ENCODE results near the gene LYSMD1.

Gene LYSMD1

DNA sequence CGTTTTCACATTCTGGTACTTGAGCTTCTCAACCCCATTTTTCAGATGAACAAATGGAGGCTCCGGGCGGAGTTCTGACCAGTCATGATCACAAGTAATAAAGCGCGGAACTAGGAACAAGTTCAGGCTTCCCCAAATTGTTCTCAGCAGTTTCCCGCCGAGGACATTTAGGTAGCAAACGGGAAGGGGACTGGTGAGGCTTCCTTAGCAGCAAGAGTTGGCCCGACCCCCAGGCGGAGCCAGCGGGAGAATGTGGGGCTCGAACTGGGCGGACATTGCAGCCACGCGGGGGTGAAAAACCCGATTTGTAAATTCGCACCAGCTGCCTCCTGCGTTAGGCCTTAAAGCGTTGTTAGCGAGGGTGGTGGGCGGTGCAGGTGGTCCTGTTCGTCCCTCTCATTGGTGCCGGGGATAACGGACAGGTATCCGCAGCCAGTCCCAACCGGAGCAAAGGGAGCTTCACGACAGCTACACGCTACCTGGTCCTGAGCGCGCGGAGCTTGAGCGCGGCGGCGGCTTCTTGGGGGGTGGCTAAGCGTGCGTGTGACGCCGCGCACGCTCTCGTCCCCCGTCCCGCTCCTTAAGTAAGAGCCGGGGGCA is 34.6 kb downstream of the LYSMD1 start:
- H2AFZ ChIP-seq (ENCODE audit: low read length) = no peak overlapping the region
- H3K9ac ChIP-seq (ENCODE audit: low read depth, low read length, poor library complexity, severe bottlenecking) = no peak overlapping the region
- H3K9me3 ChIP-seq (ENCODE audit: insufficient read depth, low read depth, low read length) = no peaks in the 10 kb centered on the region
- H3K4me3 ChIP-seq (ENCODE audit: low read length, poor library complexity, severe bottlenecking) = no peak overlapping the region
- no peaks in the 10 kb centered on the region for H3K79me2 ChIP-seq (ENCODE audit: insufficient read depth, low read length)
- H3K4me2 ChIP-seq (ENCODE audit: low read depth, low read length, poor library complexity, severe bottlenecking) = no peak overlapping the region
- no peaks in the 10 kb centered on the region for H3F3A ChIP-seq (ENCODE audit: low read depth)
- H3K9me2 ChIP-seq (replicated peaks; ENCODE audit: low read depth, low read length) = no peaks in the 10 kb centered on the region
- no peaks in the 10 kb centered on the region for H3K4me1 ChIP-seq (ENCODE audit: insufficient read depth, low read length, poor library complexity, severe bottlenecking)
- TF ChIP-seq CTCF (conservative IDR thresholded peaks at IDR 0.05; ENCODE audit: low read length) (no peak), EZH2phosphoT487 (IDR thresholded peaks at IDR 0.05; ENCODE audit: borderline replicate concordance) (no peak)
- H4K20me1 ChIP-seq (ENCODE audit: insufficient read depth, low read length, poor library complexity, severe bottlenecking) = no peaks in the 10 kb centered on the region
- no peaks in the 10 kb centered on the region for H3K36me3 ChIP-seq (ENCODE audit: insufficient read depth, low read length)
- no peaks in the 10 kb centered on the region for H3K27me3 ChIP-seq (ENCODE audit: insufficient read depth, low read length, poor library complexity, severe bottlenecking)

- H3K4me2 ChIP-seq (ENCODE audit: low read depth, low read length, poor library complexity, severe bottlenecking) = no peak overlapping the region
- H2AFZ ChIP-seq (ENCODE audit: low read length) = no peak overlapping the region
- no peak overlapping the region for H3K4me3 ChIP-seq (ENCODE audit: low read length, poor library complexity, severe bottlenecking)
- no peak overlapping the region for H3K9ac ChIP-seq (ENCODE audit: low read depth, low read length, poor library complexity, severe bottlenecking)
- H3K4me1 ChIP-seq (ENCODE audit: insufficient read depth, low read length, poor library complexity, severe bottlenecking) = no peaks in the 10 kb centered on the region
- H3K9me3 ChIP-seq (ENCODE audit: insufficient read depth, low read depth, low read length) = no peaks in the 10 kb centered on the region
- no peaks in the 10 kb centered on the region for H3F3A ChIP-seq (ENCODE audit: low read depth)
- TF ChIP-seq CTCF (conservative IDR thresholded peaks at IDR 0.05; ENCODE audit: low read length) = no peak
- no peak for TF ChIP-seq EZH2phosphoT487 (IDR thresholded peaks at IDR 0.05; ENCODE audit: borderline replicate concordance)
- H3K27me3 ChIP-seq (ENCODE audit: insufficient read depth, low read length, poor library complexity, severe bottlenecking) = no peaks in the 10 kb centered on the region
- H3K36me3 ChIP-seq (ENCODE audit: insufficient read depth, low read length) = no peaks in the 10 kb centered on the region
- no peaks in the 10 kb centered on the region for H3K79me2 ChIP-seq (ENCODE audit: insufficient read depth, low read length)
- H3K9me2 ChIP-seq (replicated peaks; ENCODE audit: low read depth, low read length) = no peaks in the 10 kb centered on the region
- no peaks in the 10 kb centered on the region for H4K20me1 ChIP-seq (ENCODE audit: insufficient read depth, low read length, poor library complexity, severe bottlenecking)
Measured at GRCh38 chr1:151128800-151129199, 36.9 kb downstream of the LYSMD1 start.

DNA sequence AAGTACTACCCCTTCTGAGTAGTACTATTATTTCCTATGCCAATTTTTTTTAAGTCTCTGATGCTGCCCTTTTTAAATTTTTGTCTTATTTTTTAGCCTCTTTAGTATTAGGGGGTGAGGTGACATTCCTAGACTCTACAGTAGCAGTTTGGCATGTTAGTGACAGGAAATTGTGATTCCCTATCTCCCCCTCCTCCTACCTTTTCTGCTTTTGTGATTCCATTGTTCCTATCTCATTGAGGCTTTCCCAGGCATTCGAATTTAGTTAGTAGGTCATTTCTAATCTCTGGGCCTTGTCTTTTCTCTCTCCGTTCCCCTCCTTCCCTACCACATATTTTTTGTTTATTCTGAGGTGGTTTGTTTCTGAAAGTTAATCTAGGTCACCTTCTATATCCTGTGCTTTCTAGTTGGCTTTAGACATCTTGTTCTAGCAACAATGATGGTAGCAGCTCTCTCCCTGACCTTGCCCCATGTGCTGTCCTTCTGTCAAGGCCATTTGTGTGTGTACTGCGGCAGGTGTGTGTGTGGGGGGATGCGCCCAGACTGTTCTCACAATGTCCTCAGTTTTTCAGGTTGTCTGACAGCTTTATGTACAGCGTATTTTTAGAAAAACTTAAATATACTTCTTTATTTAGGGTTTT is 40.8 kb downstream of the LYSMD1 start:
- Histone ChIP-seq H4K20me1 (ENCODE audit: insufficient read depth, low read length, poor library complexity, severe bottlenecking) (no peaks in the 10 kb centered on the region), H3K79me2 (ENCODE audit: insufficient read depth, low read length) (no peaks in the 10 kb centered on the region), H3K36me3 (ENCODE audit: insufficient read depth, low read length) (no peaks in the 10 kb centered on the region), H3K9me3 (ENCODE audit: insufficient read depth, low read depth, low read length) (no peaks in the 10 kb centered on the region), H3K9me2 (replicated peaks; ENCODE audit: low read depth, low read length) (no peaks in the 10 kb centered on the region), H3F3A (ENCODE audit: low read depth) (no peaks in the 10 kb centered on the region), H3K4me3 (ENCODE audit: low read length, poor library complexity, severe bottlenecking) (no peak overlapping the region), H3K27me3 (ENCODE audit: insufficient read depth, low read length, poor library complexity, severe bottlenecking) (no peaks in the 10 kb centered on the region), H3K4me1 (ENCODE audit: insufficient read depth, low read length, poor library complexity, severe bottlenecking) (no peaks in the 10 kb centered on the region), H3K4me2 (ENCODE audit: low read depth, low read length, poor library complexity, severe bottlenecking) (no peak overlapping the region), H3K9ac (ENCODE audit: low read depth, low read length, poor library complexity, severe bottlenecking) (no peak overlapping the region), H2AFZ (ENCODE audit: low read length) (no peak overlapping the region)
- TF ChIP-seq CTCF (conservative IDR thresholded peaks at IDR 0.05; ENCODE audit: low read length) (no peak), EZH2phosphoT487 (IDR thresholded peaks at IDR 0.05; ENCODE audit: borderline replicate concordance) (no peak)
